ENCODE results near the gene IGF2BP2.

DNA sequence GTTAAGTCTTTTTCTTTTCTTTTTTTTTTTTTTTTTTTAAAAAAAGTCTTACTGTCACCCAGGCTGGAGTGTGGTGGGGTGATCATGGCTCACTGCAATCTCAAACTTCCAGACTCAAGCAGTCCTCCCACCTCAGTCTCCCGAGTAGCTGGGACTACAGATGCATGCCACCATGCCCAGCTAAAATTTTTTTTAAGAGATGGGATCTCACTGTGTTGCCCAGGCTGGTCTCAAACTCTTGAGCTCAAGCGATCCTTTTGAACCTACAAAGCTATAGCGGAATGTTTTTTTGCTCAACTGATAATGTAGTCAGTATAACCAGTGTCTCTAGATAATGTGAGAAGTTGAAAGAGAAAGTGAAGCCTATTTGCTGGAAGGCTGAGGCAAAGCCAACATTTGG, 3.9 kb upstream of the IGF2BP2 start:
- TF ChIP-seq, protein P1, sequence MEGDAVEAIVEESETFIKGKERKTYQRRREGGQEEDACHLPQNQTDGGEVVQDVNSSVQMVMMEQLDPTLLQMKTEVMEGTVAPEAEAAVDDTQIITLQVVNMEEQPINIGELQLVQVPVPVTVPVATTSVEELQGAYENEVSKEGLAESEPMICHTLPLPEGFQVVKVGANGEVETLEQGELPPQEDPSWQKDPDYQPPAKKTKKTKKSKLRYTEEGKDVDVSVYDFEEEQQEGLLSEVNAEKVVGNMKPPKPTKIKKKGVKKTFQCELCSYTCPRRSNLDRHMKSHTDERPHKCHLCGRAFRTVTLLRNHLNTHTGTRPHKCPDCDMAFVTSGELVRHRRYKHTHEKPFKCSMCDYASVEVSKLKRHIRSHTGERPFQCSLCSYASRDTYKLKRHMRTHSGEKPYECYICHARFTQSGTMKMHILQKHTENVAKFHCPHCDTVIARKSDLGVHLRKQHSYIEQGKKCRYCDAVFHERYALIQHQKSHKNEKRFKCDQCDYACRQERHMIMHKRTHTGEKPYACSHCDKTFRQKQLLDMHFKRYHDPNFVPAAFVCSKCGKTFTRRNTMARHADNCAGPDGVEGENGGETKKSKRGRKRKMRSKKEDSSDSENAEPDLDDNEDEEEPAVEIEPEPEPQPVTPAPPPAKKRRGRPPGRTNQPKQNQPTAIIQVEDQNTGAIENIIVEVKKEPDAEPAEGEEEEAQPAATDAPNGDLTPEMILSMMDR (conservative IDR thresholded peaks at IDR 0.05; ENCODE audit: low read depth, low read length): no peak
- TF ChIP-seq, protein P2, sequence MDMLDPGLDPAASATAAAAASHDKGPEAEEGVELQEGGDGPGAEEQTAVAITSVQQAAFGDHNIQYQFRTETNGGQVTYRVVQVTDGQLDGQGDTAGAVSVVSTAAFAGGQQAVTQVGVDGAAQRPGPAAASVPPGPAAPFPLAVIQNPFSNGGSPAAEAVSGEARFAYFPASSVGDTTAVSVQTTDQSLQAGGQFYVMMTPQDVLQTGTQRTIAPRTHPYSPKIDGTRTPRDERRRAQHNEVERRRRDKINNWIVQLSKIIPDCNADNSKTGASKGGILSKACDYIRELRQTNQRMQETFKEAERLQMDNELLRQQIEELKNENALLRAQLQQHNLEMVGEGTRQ (IDR thresholded peaks at IDR 0.05; ENCODE audit: low read depth, low read length): no peak
- TF ChIP-seq MXI1 (IDR thresholded peaks at IDR 0.05; ENCODE audit: borderline replicate concordance, low read depth, low read length) (no peak), POLR2A (IDR thresholded peaks at IDR 0.05; ENCODE audit: low read depth, low read length) (no peak), MAFK (IDR thresholded peaks at IDR 0.05; ENCODE audit: low read depth, low read length) (no peak), RCOR1 (IDR thresholded peaks at IDR 0.05; ENCODE audit: insufficient replicate concordance, low read length) (no peak), RAD21 (IDR thresholded peaks at IDR 0.05; ENCODE audit: low read length) (no peak), SMC3 (IDR thresholded peaks at IDR 0.05; ENCODE audit: low read depth, low read length) (no peak), RFX5 (IDR thresholded peaks at IDR 0.05; ENCODE audit: low read depth, low read length) (no peak), BHLHE40 (IDR thresholded peaks at IDR 0.05; ENCODE audit: low read depth, low read length) (no peak)
- TF ChIP-seq, protein P3, sequence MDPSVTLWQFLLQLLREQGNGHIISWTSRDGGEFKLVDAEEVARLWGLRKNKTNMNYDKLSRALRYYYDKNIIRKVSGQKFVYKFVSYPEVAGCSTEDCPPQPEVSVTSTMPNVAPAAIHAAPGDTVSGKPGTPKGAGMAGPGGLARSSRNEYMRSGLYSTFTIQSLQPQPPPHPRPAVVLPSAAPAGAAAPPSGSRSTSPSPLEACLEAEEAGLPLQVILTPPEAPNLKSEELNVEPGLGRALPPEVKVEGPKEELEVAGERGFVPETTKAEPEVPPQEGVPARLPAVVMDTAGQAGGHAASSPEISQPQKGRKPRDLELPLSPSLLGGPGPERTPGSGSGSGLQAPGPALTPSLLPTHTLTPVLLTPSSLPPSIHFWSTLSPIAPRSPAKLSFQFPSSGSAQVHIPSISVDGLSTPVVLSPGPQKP (IDR thresholded peaks at IDR 0.05; ENCODE audit: borderline replicate concordance, low read depth, low read length): no peak
